WTC11 (cell line): ENCODE data around the gene LRIG1. TPM values are rescaled to one million over a fixed set of nuclear protein-coding genes. Genes with fewer than 3 reads are reported as not detected.

Source experiments
- ATAC-seq: fragments of 200-7000 bp; cut with Tn5 transposase; 2 replicates; pipeline ENCODE4 v1.10.0; 2021; ENCODE audit warnings: mild to moderate bottlenecking, moderate library complexity
- CTCF ChIA-PET: fragments of 300-600 bp; sonication (Branson Sonifier 250); formaldehyde crosslinking; loops from one replicate; lab custom pipeline; 2021; ENCODE audit warnings: antibody characterized with exemption; lab: Charles Lee
- POLR2A ChIA-PET: fragments of 350-600 bp; sonication (Branson Sonifier 250); formaldehyde crosslinking; loops from one replicate; lab custom pipeline; 2021; ENCODE audit warnings: antibody characterized with exemption; lab: Charles Lee
- DNase-seq: peaks from one replicate; pipeline ENCODE4 v3.0.0; 2021; ENCODE audit warnings: low spot score
- H3K27ac Mint-ChIP-seq: 2 replicates; pipeline ENCODE4 v1.8.0; 2021; ENCODE audit warnings: mixed read lengths
- H3K27me3 Mint-ChIP-seq: 2 replicates; pipeline ENCODE4 v1.8.0; 2021; ENCODE audit warnings: low read depth, mild to moderate bottlenecking, moderate library complexity, mixed read lengths
- H3K36me3 Mint-ChIP-seq: 2 replicates; pipeline ENCODE4 v1.8.0; 2021; ENCODE audit warnings: mixed read lengths
- H3K4me1 Mint-ChIP-seq: 2 replicates; pipeline ENCODE4 v1.8.0; 2022; ENCODE audit warnings: mixed read lengths
- H3K4me3 Mint-ChIP-seq: 2 replicates; pipeline ENCODE4 v1.8.0; 2021; ENCODE audit warnings: mild to moderate bottlenecking, moderate library complexity, mixed read lengths
- H3K9me3 Mint-ChIP-seq: 2 replicates; pipeline ENCODE4 v1.8.0; 2021; ENCODE audit warnings: mixed read lengths
- AFF4 ChIP-seq: sonication (generic); formaldehyde crosslinking; IDR thresholded peaks from 2 replicates; pipeline ENCODE4 v1.8.1; 2023; ENCODE audit warnings: mild to moderate bottlenecking, missing genetic modification reagents, borderline replicate concordance
- ARID4B ChIP-seq: sonication (generic); formaldehyde crosslinking; IDR thresholded peaks from 2 replicates; pipeline ENCODE4 v1.8.0; 2023; ENCODE audit warnings: missing genetic modification reagents, mild to moderate bottlenecking, borderline replicate concordance
- ATF3 ChIP-seq: sonication (generic); formaldehyde crosslinking; conservative IDR thresholded peaks from 2 replicates; pipeline ENCODE4 v1.8.1; 2022; ENCODE audit warnings: mild to moderate bottlenecking, missing genetic modification reagents
- FOXP1 ChIP-seq: sonication (generic); formaldehyde crosslinking; IDR thresholded peaks from 2 replicates; pipeline ENCODE4 v1.8.0; 2022; ENCODE audit warnings: missing genetic modification reagents, mild to moderate bottlenecking, moderate library complexity, borderline replicate concordance
- JUN ChIP-seq: sonication (generic); formaldehyde crosslinking; IDR thresholded peaks from 2 replicates; pipeline ENCODE4 v1.8.0; 2023; ENCODE audit warnings: mild to moderate bottlenecking, missing genetic modification reagents
- NFE2L1 ChIP-seq: sonication (generic); formaldehyde crosslinking; IDR thresholded peaks from 2 replicates; pipeline ENCODE4 v1.8.1; 2023; ENCODE audit warnings: missing genetic modification reagents
- NR2C2 ChIP-seq: sonication (generic); formaldehyde crosslinking; IDR thresholded peaks from 2 replicates; pipeline ENCODE4 v1.8.0; 2022; ENCODE audit warnings: mild to moderate bottlenecking, missing genetic modification reagents
- PREB ChIP-seq: sonication (generic); formaldehyde crosslinking; IDR thresholded peaks from 2 replicates; pipeline ENCODE4 v1.8.1; 2022; ENCODE audit warnings: mild to moderate bottlenecking, missing genetic modification reagents, moderate library complexity, borderline replicate concordance
- PRRX2 ChIP-seq: fragments of 250-450 bp; sonication (Bioruptor Pico); IDR thresholded peaks from 2 replicates; pipeline ENCODE4 v1.8.0; 2021; ENCODE audit warnings: mild to moderate bottlenecking
- SOX15 ChIP-seq: fragments of 250-450 bp; sonication (Bioruptor Pico); IDR thresholded peaks from 2 replicates; pipeline ENCODE4 v1.9.0; 2021; ENCODE audit warnings: mild to moderate bottlenecking
- TCF7 ChIP-seq: sonication (generic); formaldehyde crosslinking; IDR thresholded peaks from 2 replicates; pipeline ENCODE4 v1.8.0; 2022; ENCODE audit warnings: mild to moderate bottlenecking, low read depth, missing genetic modification reagents, moderate library complexity
- USF1 ChIP-seq: sonication (generic); formaldehyde crosslinking; IDR thresholded peaks from 2 replicates; pipeline ENCODE4 v1.8.0; 2022; ENCODE audit warnings: mild to moderate bottlenecking, missing genetic modification reagents
- USF2 ChIP-seq: sonication (generic); formaldehyde crosslinking; IDR thresholded peaks from 2 replicates; pipeline ENCODE4 v1.8.1; 2023; ENCODE audit warnings: mild to moderate bottlenecking, missing genetic modification reagents, moderate library complexity
- ZMAT4 ChIP-seq: fragments of 250-450 bp; sonication (Bioruptor Pico); IDR thresholded peaks from 2 replicates; pipeline ENCODE4 v1.9.0; 2021; ENCODE audit warnings: mild to moderate bottlenecking
- ZNF121 ChIP-seq: sonication (generic); formaldehyde crosslinking; IDR thresholded peaks from 2 replicates; pipeline ENCODE4 v1.8.0; 2023; ENCODE audit warnings: missing genetic modification reagents
- ZNF423 ChIP-seq: fragments of 250-450 bp; sonication (Bioruptor Pico); IDR thresholded peaks from 2 replicates; pipeline ENCODE4 v2.1.2; 2022; ENCODE audit warnings: mild to moderate bottlenecking, moderate library complexity
- total RNA-seq: library from RNA; stranded (reverse); gene quantifications from 3 replicates; pipeline ENCODE4 v1.2.3, GENCODE V29; 2021

LRIG1 gene
- total RNA-seq, 1 experiment from 2014 or later: 105 TPM

GRCh38 chr3:66499881-66500575 lies 794 bp downstream of the LRIG1 start:
- Mint-ChIP-seq H3K4me3 (peak overlapping the region; percentile 95), H3K27me3 (no peaks in the 10 kb centered on the region), H3K27ac (peak overlapping the region; percentile 60; the same call in 1 of the 2 replicates), H3K36me3 (peaks cover 3% of the 10 kb centered on the region), H3K4me1 (peaks cover 73% of the 10 kb centered on the region), H3K9me3 (no peaks in the 10 kb centered on the region)
- ATAC-seq: no peak
- ChIA-PET CTCF (interaction anchor here (0.9 to 1.4 kb wide), 2 partner anchors 92 to 93 kb away, joined by 3 to 5 read pairs; no protein-coding TSS in a partner anchor), POLR2A (no interaction called here)
- peak; percentile 33 for DNase-seq
- TF ChIP-seq JUN (CRISPR knock-in tag) (peak; percentile 51; the same call in 1 of the 2 replicates), TCF7 (0 out of 2 replicates have a peak, but pooled peaks have one; percentile 9), FOXP1 (no peak), USF2 (CRISPR knock-in tag) (0 out of 2 replicates have a peak, but pooled peaks have one; percentile 9)

GRCh38 chr3:66498687-66499621 lies 1.9 kb downstream of the LRIG1 start:
- Mint-ChIP-seq H3K9me3 (no peaks in the 10 kb centered on the region), H3K27ac (peak overlapping the region; percentile 52), H3K4me1 (peaks cover 78% of the 10 kb centered on the region), H3K27me3 (no peaks in the 10 kb centered on the region), H3K36me3 (peaks cover 3% of the 10 kb centered on the region), H3K4me3 (peak overlapping the region; percentile 95)
- TF ChIP-seq ARID4B (CRISPR knock-in tag): 0 out of 2 replicates have a peak, but pooled peaks have one; percentile 36
- no peak for TF ChIP-seq PREB (CRISPR knock-in tag)
- TF ChIP-seq ZNF121 (CRISPR knock-in tag): peak; percentile 92
- TF ChIP-seq NFE2L1: no peak
- CTCF ChIA-PET: interaction anchor here (0.9 to 1.4 kb wide), 2 partner anchors 91 to 94 kb away, joined by 3 to 5 read pairs; no protein-coding TSS in a partner anchor
- POLR2A ChIA-PET: no interaction called here
- no peak for ATAC-seq
- DNase-seq: no peak

- peak overlapping the region; percentile 95 for H3K4me3 Mint-ChIP-seq
- H3K27ac Mint-ChIP-seq: peak overlapping the region; percentile 99
- POLR2A ChIA-PET: interaction anchor here (0.6 kb wide), 1 partner anchor 1084 kb away, joined by 3 read pairs; no protein-coding TSS in a partner anchor
- H3K36me3 Mint-ChIP-seq: peaks cover 3% of the 10 kb centered on the region
- peaks cover 78% of the 10 kb centered on the region for H3K4me1 Mint-ChIP-seq
- ATAC-seq (no peak), DNase-seq (no peak)
- no peaks in the 10 kb centered on the region for H3K9me3 Mint-ChIP-seq
- H3K27me3 Mint-ChIP-seq: no peaks in the 10 kb centered on the region
- CTCF ChIA-PET: no interaction called here
- TF ChIP-seq SOX15 (CRISPR knock-in tag) (no peak), ATF3 (no peak), PRRX2 (no peak), ZNF423 (CRISPR knock-in tag) (no peak), USF1 (CRISPR knock-in tag) (no peak), NR2C2 (CRISPR knock-in tag) (no peak), ZMAT4 (CRISPR knock-in tag) (no peak), AFF4 (no peak)
Observed at GRCh38 chr3:66497985-66498671, 2.7 kb downstream of the LRIG1 start.
